GM12891 (cell line): ENCODE data around the gene RALB.
"Not testable (repeated sequence)": the region's sequence is repeated elsewhere in the genome, so short reads cannot be mapped to it uniquely, and the experiment has no call there.

Source experiments
- DNase-seq: peaks from one replicate; pipeline ENCODE4 v3.0.0; 2011; ENCODE audit warnings: low spot score; ENCODE audit not compliant: insufficient read length
- FAIRE-seq: peaks from 2 replicates; lab custom pipeline; 2011; peaks lifted over from hg19 to GRCh38; lab: Jason Lieb, UNC
- PAX5 ChIP-seq: IDR thresholded peaks from 2 replicates; pipeline ENCODE4 v1.6.1; 2011; ENCODE audit warnings: low read length, moderate library complexity, mild to moderate bottlenecking; ENCODE audit not compliant: insufficient read depth, severe bottlenecking
- POLR2A ChIP-seq: IDR thresholded peaks from 2 replicates; pipeline ENCODE4 v1.6.1; 2011; ENCODE audit warnings: low read depth, low read length, control low read depth
- POLR2AphosphoS5 ChIP-seq: IDR thresholded peaks from 2 replicates; pipeline ENCODE4 v1.6.1; 2011; ENCODE audit warnings: low read depth, low read length, control low read depth
- POU2F2 ChIP-seq: IDR thresholded peaks from 2 replicates; pipeline ENCODE4 v1.6.1; 2011; ENCODE audit warnings: low read depth, mild to moderate bottlenecking, control low read depth, low read length, moderate library complexity
- SPI1 ChIP-seq: IDR thresholded peaks from 2 replicates; pipeline ENCODE4 v1.6.1; 2011; ENCODE audit warnings: low read depth, low read length, control low read depth
- TAF1 ChIP-seq: IDR thresholded peaks from 2 replicates; pipeline ENCODE4 v1.6.1; 2011; ENCODE audit warnings: low read depth, low read length, control low read depth

The RALB gene

DNA sequence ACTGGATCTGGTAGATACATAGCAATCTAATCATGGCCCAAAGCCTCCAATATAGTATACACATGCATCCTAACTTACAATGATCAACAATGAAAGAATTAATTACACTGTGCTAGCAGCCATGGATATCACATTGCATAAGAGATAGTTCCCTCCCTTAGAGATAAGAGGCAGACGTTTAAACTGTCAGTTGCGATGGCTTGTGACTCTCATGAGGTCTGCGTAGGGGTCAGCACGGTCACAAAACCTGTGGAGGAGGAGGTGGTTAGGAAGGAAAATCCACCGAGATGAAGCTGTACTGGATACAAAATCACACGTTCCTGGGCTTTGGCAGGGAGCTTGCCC is 800 bp upstream of the RALB start:
- no peak for DNase-seq
- TF ChIP-seq POLR2A = no peak
- no peak for TF ChIP-seq POU2F2
- no peak for TF ChIP-seq PAX5
- no peak for TF ChIP-seq TAF1
- TF ChIP-seq POLR2AphosphoS5 = no peak
- 0 out of 2 replicates have a peak, but pooled peaks have one; percentile 18 for TF ChIP-seq SPI1
- peak; percentile 45 for FAIRE-seq

GRCh38 chr2:120253021-120253882 is 600 bp downstream of the RALB start:
- TF ChIP-seq SPI1 (peak; percentile 66), POU2F2 (no peak)
- DNase-seq = peak; percentile 50
- FAIRE-seq = peak; percentile 65

DNA sequence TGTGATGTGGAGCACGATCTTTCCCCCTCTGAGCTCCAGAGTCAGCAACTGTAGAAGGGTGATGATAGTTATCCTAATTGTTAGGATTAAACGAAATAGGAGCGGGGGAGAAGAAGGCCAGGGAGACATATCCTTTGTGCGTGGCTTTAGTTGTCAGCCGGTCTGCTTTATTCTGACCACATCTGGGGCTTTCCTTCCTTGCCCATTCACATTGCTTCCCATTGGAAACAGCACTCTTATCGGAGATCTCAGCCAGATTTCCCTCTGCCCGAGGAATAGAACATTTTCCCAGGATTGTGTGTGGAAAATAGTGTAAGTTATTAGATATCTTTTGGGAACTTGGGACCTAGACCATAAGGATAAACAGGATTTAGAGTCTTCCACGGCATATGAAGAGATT is 1.5 kb downstream of the RALB start:
- TF ChIP-seq POLR2A (no peak), POLR2AphosphoS5 (no peak), SPI1 (no peak)

GRCh38 chr2:120255071-120255470 is 2.4 kb downstream of the RALB start:
- no peak for TF ChIP-seq POLR2AphosphoS5
- TF ChIP-seq POLR2A = no peak
- no peak for TF ChIP-seq SPI1
- TF ChIP-seq TAF1 = no peak
- TF ChIP-seq POU2F2 = no peak
- no peak for TF ChIP-seq PAX5
- no peak for FAIRE-seq
- no peak for DNase-seq

More for the DNA sequence above, 1.5 kb downstream of the RALB start:
- FAIRE-seq (no peak), DNase-seq (no peak)

- TF ChIP-seq SPI1 = no peak
- no peak for TF ChIP-seq TAF1
- no peak for TF ChIP-seq POLR2A
- DNase-seq (no peak), FAIRE-seq (no peak)
These were observed 3.5 kb downstream of the RALB start for GRCh38 chr2:120255986-120256650.

GRCh38 chr2:120256651-120257000 is 4.0 kb downstream of the RALB start:
- FAIRE-seq = no peak
- DNase-seq = no peak
- no peak for TF ChIP-seq POU2F2
- TF ChIP-seq PAX5 = no peak
- no peak for TF ChIP-seq TAF1
- no peak for TF ChIP-seq POLR2AphosphoS5
- no peak for TF ChIP-seq SPI1
- no peak for TF ChIP-seq POLR2A

DNA sequence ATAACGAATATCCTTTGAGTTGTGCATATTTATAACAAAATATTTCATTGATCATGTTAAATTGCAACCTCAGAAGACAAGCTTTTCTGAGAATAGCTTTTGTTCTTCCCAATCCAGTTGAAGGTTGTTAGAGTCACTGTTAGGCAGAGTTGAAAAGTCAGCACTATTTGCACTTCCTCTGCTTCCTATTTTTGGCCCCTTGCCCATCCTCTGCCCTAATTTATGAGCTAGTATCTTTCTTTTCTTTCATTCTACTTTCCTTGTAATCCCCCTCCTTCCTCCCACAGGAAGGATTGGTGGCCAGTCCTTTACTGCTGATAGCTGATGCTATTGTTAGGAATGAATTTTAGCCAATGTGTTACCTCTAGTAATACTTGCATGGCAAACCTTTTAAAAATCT is 4.9 kb downstream of the RALB start:
- DNase-seq (no peak), FAIRE-seq (no peak)
- TF ChIP-seq POU2F2 = no peak
- peak; percentile 38 for TF ChIP-seq SPI1

- no peak for TF ChIP-seq POU2F2
- no peak for TF ChIP-seq TAF1
- TF ChIP-seq POLR2AphosphoS5 = no peak
- no peak for TF ChIP-seq SPI1
- no peak for TF ChIP-seq POLR2A
- TF ChIP-seq PAX5 = no peak
- DNase-seq = no peak
- FAIRE-seq = no peak
These were observed 5.5 kb downstream of the RALB start for GRCh38 chr2:120258196-120258595.

- FAIRE-seq, DNase-seq: not testable (repeated sequence)
These were observed 7.3 kb downstream of the RALB start for GRCh38 chr2:120259939-120260338.

DNA sequence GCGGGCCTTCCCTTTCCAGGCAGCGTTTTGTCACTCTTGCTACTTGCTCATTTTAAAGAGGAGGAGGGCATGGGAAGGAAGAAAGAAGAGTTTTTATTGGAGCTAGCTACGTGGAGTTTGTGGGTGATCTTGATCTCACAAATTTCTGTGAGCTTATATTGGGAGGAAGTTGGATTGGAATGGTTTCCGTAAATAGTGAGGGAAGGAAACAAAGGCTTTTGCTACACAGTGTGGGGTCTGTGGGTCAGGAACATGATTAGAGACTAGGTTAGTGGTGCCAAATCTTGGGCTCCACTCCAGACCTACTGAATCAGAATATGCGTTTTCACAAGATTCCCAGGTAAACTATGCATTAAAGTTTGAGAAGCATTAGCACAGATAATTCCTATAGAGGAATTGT is 8.1 kb downstream of the RALB start:
- no peak for TF ChIP-seq POU2F2
- no peak for TF ChIP-seq PAX5
- TF ChIP-seq SPI1 = no peak
- TF ChIP-seq POLR2AphosphoS5 = no peak
- TF ChIP-seq TAF1 = no peak
- no peak for TF ChIP-seq POLR2A
- FAIRE-seq (no peak), DNase-seq (no peak)

GRCh38 chr2:120261387-120262006 is 8.8 kb downstream of the RALB start:
- FAIRE-seq (peak; percentile 71), DNase-seq (no peak)
- TF ChIP-seq SPI1 = 0 out of 2 replicates have a peak, but pooled peaks have one; percentile 19
- peak; percentile 86 for TF ChIP-seq POU2F2
- TF ChIP-seq POLR2AphosphoS5 = no peak
- no peak for TF ChIP-seq PAX5
